Mucosa of descending colon (tissue), 3 donors: ENCODE data around the gene PRR5L. TPM values are rescaled to one million over a fixed set of nuclear protein-coding genes. Genes with fewer than 3 reads are reported as not detected.

Source experiments
- ATAC-seq: fragments of 200-7000 bp; cut with Tn5 transposase; one replicate; pipeline ENCODE4 v1.9.1; 2020; ENCODE audit warnings: mild to moderate bottlenecking, moderate library complexity
- DNase-seq, 3 donors: peaks; one replicate each; pipeline ENCODE4 v3.0.0-alpha.2; 2020
- H3K36me3 ChIP-seq: fragments of 200-600 bp; one replicate; pipeline ENCODE4 v1.8.0; 2021; ENCODE audit warnings: low read depth, mild to moderate bottlenecking
- H3K4me1 ChIP-seq: fragments of 200-600 bp; one replicate; pipeline ENCODE4 v1.8.0; 2021; ENCODE audit warnings: low read depth, mild to moderate bottlenecking
- H3K4me3 ChIP-seq: fragments of 200-600 bp; one replicate; pipeline ENCODE4 v1.8.0; 2021; ENCODE audit warnings: mild to moderate bottlenecking
- H3K9me3 ChIP-seq: fragments of 200-600 bp; one replicate; pipeline ENCODE4 v1.8.0; 2021; ENCODE audit warnings: mild to moderate bottlenecking
- CTCF ChIP-seq: fragments of 200-600 bp; IDR thresholded peaks from one replicate; pipeline ENCODE4 v1.8.0; 2022; ENCODE audit warnings: antibody characterized with exemption, mild to moderate bottlenecking
- intact Hi-C, 2 donors: fragments of 100-400 bp; cut with DNase I in 1 of 2; cut with micrococcal nuclease in 1 of 2; formaldehyde crosslinking; loops; one replicate each; pipeline versions ENCODE4 v1.11.0 to v1.11.1; 2022; cut with DNase I, micrococcal nuclease
- long read RNA-seq, 2 donors: library from polyadenylated mRNA; unstranded; transcript quantifications; one replicate each; pipeline ENCODE4 v2.0.0, GENCODE V29; 2019 to 2021
- total RNA-seq, 3 donors: library from RNA; stranded (reverse); fragmentation: NEBNext Ultra II Directional in 2 of 3; extraction: Animal tissue kit (Norgen Biotek cat#: 25700) in 2 of 3; gene quantifications; one replicate each; pipeline versions ENCODE4 v1.2.1 to v1.2.4, GENCODE V29; 2021 to 2023
- donor health status: DM: no; HTN: no; CAD: no; lungs with moderate emphysema.
- donor health status: DM: no; HTN: no; CAD: no.
- donor health status: DM: no; HTN: yes; CAD: no.

The PRR5L gene
- total RNA-seq, result 100 to 1,000 TPM; 138 to 250 (median 203) TPM
- long read RNA-seq, donor 1, partial matches to known transcripts, result 36 of 61 reads
- long read RNA-seq, donor 1, other reads (novel, unspliced or antisense), result 25 of 61 reads
- long read RNA-seq, donor 2, partial matches to known transcripts, result 6 of 27 reads
- long read RNA-seq, donor 2, other reads (novel, unspliced or antisense), result 21 of 27 reads

GRCh38 chr11:36295926-36296325, at the start of gene PRR5L:
PRR5L (plus strand) TSS chr11:36296288; CDS start chr11:36401122, 104,834 bp downstream.
- Histone ChIP-seq H3K4me1 (peaks cover 22% of the 10 kb centered on the region), H3K4me3 (no peak within 1 kb of the TSS), H3K9me3 (no peaks in the 10 kb centered on the region), H3K36me3 (no peaks in the 10 kb centered on the region)
- intact Hi-C loops, result loop anchor here in 1 of 2 donors (10.0 kb wide), 1 partner anchor 179 kb away; no protein-coding TSS in a partner anchor
- no peak for ATAC-seq
- no peak for DNase-seq
- TF ChIP-seq CTCF, result no peak

DNA sequence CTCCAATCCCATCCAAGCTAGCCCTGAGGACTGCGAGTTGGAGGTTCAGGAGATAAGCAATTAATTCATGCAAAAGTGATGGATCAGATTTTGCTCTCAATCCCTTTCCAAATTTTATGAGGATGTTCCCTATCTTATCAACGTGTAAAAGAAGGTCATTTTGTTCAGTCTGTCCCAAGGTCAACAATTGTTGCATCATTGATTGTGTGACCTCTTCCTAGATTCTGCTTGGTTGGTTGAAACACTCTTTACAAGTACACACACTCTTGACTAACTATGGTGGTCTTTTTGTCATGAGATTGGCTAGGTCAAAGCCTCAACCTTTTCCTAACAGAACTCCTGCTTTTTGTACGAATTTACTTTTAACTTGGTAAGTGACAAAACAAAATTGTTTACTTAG, 48.6 kb upstream of the PRR5L start:
- no peaks in the 10 kb centered on the region for H3K9me3 ChIP-seq
- intact Hi-C loops, result no loop called here
- no peaks in the 10 kb centered on the region for H3K36me3 ChIP-seq
- H3K4me1 ChIP-seq, result no peaks in the 10 kb centered on the region
- no peak for TF ChIP-seq CTCF
- DNase-seq (no peak), ATAC-seq (no peak)
- H3K4me3 ChIP-seq, result no peak overlapping the region

GRCh38 chr11:36248436-36248835, 47.7 kb upstream of the PRR5L start:
- no peak for TF ChIP-seq CTCF
- no peaks in the 10 kb centered on the region for H3K4me1 ChIP-seq
- H3K9me3 ChIP-seq, result no peaks in the 10 kb centered on the region
- no peak for DNase-seq
- ATAC-seq, result no peak
- H3K4me3 ChIP-seq, result no peak overlapping the region
- no peaks in the 10 kb centered on the region for H3K36me3 ChIP-seq
- intact Hi-C loops, result no loop called here

- Histone ChIP-seq H3K9me3 (no peaks in the 10 kb centered on the region), H3K4me1 (no peaks in the 10 kb centered on the region), H3K36me3 (no peaks in the 10 kb centered on the region), H3K4me3 (no peak overlapping the region)
- no peak for TF ChIP-seq CTCF
- DNase-seq, result no peak
- ATAC-seq, result no peak
- intact Hi-C loops, result no loop called here
Observed at GRCh38 chr11:36249246-36249645, 46.8 kb upstream of the PRR5L start.

DNA sequence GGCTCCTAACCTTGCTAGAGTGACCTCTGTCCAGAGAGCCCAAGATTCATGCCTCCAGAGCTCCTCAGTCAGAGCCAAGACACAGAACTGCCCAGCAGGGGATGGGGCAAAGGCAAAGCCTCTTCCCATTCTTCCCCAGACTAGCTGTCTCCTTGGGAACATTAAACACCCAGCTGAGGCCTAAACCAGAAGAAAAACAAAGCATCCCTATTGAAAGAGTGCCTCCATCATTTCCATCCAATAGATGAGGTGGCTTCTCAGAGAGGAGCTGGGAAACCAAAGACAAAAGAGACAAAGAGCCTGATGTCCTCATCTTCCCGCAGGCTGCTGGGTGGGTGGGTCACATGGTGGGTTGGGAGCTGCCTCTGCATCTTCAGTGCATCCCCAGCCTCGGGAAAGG, 44.3 kb upstream of the PRR5L start:
- DNase-seq (no peak), ATAC-seq (no peak)
- H3K4me3 ChIP-seq, result no peak overlapping the region
- TF ChIP-seq CTCF, result no peak
- no peaks in the 10 kb centered on the region for H3K4me1 ChIP-seq
- H3K9me3 ChIP-seq, result no peaks in the 10 kb centered on the region
- no peaks in the 10 kb centered on the region for H3K36me3 ChIP-seq
- intact Hi-C loops, result no loop called here

- no peaks in the 10 kb centered on the region for H3K4me1 ChIP-seq
- intact Hi-C loops, result no loop called here
- DNase-seq (no peak), ATAC-seq (no peak)
- no peak for TF ChIP-seq CTCF
- no peak overlapping the region for H3K4me3 ChIP-seq
- H3K9me3 ChIP-seq, result no peaks in the 10 kb centered on the region
- no peaks in the 10 kb centered on the region for H3K36me3 ChIP-seq
Observed at GRCh38 chr11:36253238-36253637, 42.9 kb upstream of the PRR5L start.
